K562 (cell line): ENCODE measurements around the gene SMIM15. TPM values are rescaled to one million over a fixed set of nuclear protein-coding genes. Genes with fewer than 3 reads are reported as not detected.

Experiments used
- ATAC-seq: fragments of 200-7000 bp; cut with Tn5 transposase; 3 replicates; pipeline ENCODE4 v1.9.1; 2020; ENCODE audit warnings: moderate library complexity
- BruUV-seq: library from RNA; stranded (reverse); fragments of 400-500 nt; replicated peaks from 2 replicates; lab custom pipeline; 2021; lab: Mats Ljungman, UMichigan
- CTCF ChIA-PET: fragments of 300-600 bp; formaldehyde crosslinking; extraction: SDS; loops from one replicate; lab custom pipeline; 2021; ENCODE audit warnings: low intra/inter-chr PET ratio; lab: Yijun Ruan, JAX
- POLR2A ChIA-PET: fragments of 300-600, 350-650 bp; sonication (Branson Sonifier 250); formaldehyde crosslinking; extraction: SDS; loops from one replicate; lab custom pipeline; 2021; ENCODE audit warnings: antibody characterized with exemption, inconsistent platforms; lab: Yijun Ruan, JAX
- DNase-seq, 4 experiments: peaks; one replicate each; pipeline versions ENCODE4 v3.0.0 to v3.0.0-alpha.2; 2011 to 2018; ENCODE audit warnings: low spot score in 3 of 4, mixed read lengths in 3 of 4; ENCODE audit errors: extremely low read depth in 1 of 4
- FAIRE-seq: peaks from 2 replicates; lab custom pipeline; 2011; peaks lifted over from hg19 to GRCh38; lab: Jason Lieb, UNC
- H2AFZ ChIP-seq: 2 replicates; pipeline ENCODE4 v1.6.0; 2011; ENCODE audit warnings: low read depth, low read length, control low read depth, inconsistent platforms
- H3K27ac ChIP-seq: fragments of 200-600 bp; 3 replicates; pipeline ENCODE4 v1.8.0; 2011; ENCODE audit warnings: low read depth, mild to moderate bottlenecking, control low read depth, inconsistent platforms, low read length, moderate library complexity, mixed read lengths; ENCODE audit errors: extremely low read depth
- H3K27me3 ChIP-seq, 2 experiments: fragments of 300-600 bp in 1 of 2; 2 replicates in 1 of 2; 3 replicates in 1 of 2; pipeline versions ENCODE4 v1.6.0 to v1.8.0; 2011; ENCODE audit warnings: inconsistent platforms in 2 of 2, low read length in 2 of 2, mild to moderate bottlenecking in 1 of 2, mixed read lengths in 1 of 2, moderate library complexity in 1 of 2; ENCODE audit not compliant: control insufficient read depth in 2 of 2, insufficient read depth in 2 of 2
- H3K36me3 ChIP-seq: fragments of 300-600 bp; 3 replicates; pipeline ENCODE4 v1.8.0; 2011; ENCODE audit warnings: mild to moderate bottlenecking, low read length, inconsistent platforms; ENCODE audit not compliant: control insufficient read depth, insufficient read depth
- H3K4me1 ChIP-seq, 2 experiments: fragments of 200-600 bp in 1 of 2; replicated peaks in 1 of 2; 2 replicates in 1 of 2; 3 replicates in 1 of 2; pipeline versions ENCODE4 v1.5.1 to v1.8.0; 2011; ENCODE audit warnings: inconsistent platforms in 2 of 2, low read length in 2 of 2, mild to moderate bottlenecking in 1 of 2, mixed read lengths in 1 of 2, moderate library complexity in 1 of 2; ENCODE audit not compliant: control insufficient read depth in 2 of 2, insufficient read depth in 2 of 2
- H3K4me2 ChIP-seq: 2 replicates; pipeline ENCODE4 v1.6.1; 2011; ENCODE audit warnings: low read length, control low read depth, inconsistent platforms, mixed read lengths; ENCODE audit not compliant: insufficient read depth
- H3K4me3 ChIP-seq: fragments of 200-600 bp; sonication (generic), shearing (Covaris generic); 2 replicates; pipeline ENCODE4 v1.5.1; 2016; ENCODE audit warnings: control low read depth, inconsistent platforms
- H3K79me2 ChIP-seq: fragments of 200-600 bp; 3 replicates; pipeline ENCODE4 v1.8.0; 2011; ENCODE audit warnings: low read length, inconsistent platforms; ENCODE audit not compliant: control insufficient read depth, insufficient read depth
- H3K9ac ChIP-seq, 2 experiments: 2 replicates each; pipeline versions ENCODE4 v1.6.0 to v1.6.1; 2011; ENCODE audit warnings: low read depth in 2 of 2, low read length in 2 of 2, control low read depth in 1 of 2, inconsistent platforms in 1 of 2, mild to moderate bottlenecking in 1 of 2, mixed read lengths in 1 of 2; ENCODE audit not compliant: insufficient read depth in 1 of 2
- H3K9me1 ChIP-seq: one replicate; pipeline ENCODE4 v1.6.0; 2011; ENCODE audit warnings: inconsistent platforms, mild to moderate bottlenecking, low read length, moderate library complexity; ENCODE audit not compliant: control insufficient read depth, insufficient read depth
- H3K9me3 ChIP-seq: replicated peaks from 2 replicates; pipeline ENCODE4 v1.5.1; 2011; ENCODE audit warnings: low read depth, low read length, inconsistent platforms; ENCODE audit not compliant: control insufficient read depth, insufficient read depth
- H4K20me1 ChIP-seq: replicated peaks from 2 replicates; pipeline ENCODE4 v1.6.1; 2011; ENCODE audit warnings: low read length, inconsistent platforms, mixed read lengths; ENCODE audit not compliant: control insufficient read depth, insufficient read depth
- CBX2 ChIP-seq: fragments of 200-600 bp; sonication (generic); IDR thresholded peaks from one replicate; pipeline ENCODE4 v1.6.1; 2012; ENCODE audit warnings: mild to moderate bottlenecking, low read length, inconsistent platforms; ENCODE audit not compliant: insufficient read depth, poor library complexity, severe bottlenecking
- REST ChIP-seq, 2 experiments: fragments of 450-650 bp; formaldehyde crosslinking in 1 of 2; IDR thresholded peaks; 2 replicates each; pipeline versions ENCODE4 v1.4.0 to v1.6.1; 2014 to 2020; ENCODE audit warnings: mild to moderate bottlenecking in 2 of 2, borderline replicate concordance in 1 of 2, low read depth in 1 of 2
- SNAPC5 ChIP-seq: fragments of 250-450 bp; sonication (Bioruptor Pico); IDR thresholded peaks from 2 replicates; pipeline ENCODE4 v1.8.0; 2021; ENCODE audit warnings: moderate library complexity, mild to moderate bottlenecking, inconsistent platforms
- ZBTB12 ChIP-seq: fragments of 250-450 bp; sonication (Bioruptor Pico); IDR thresholded peaks from 2 replicates; pipeline ENCODE4 v1.4.0; 2020
- ZNF146 ChIP-seq: IDR thresholded peaks from one replicate; pipeline ENCODE4 v1.6.1; 2018; ENCODE audit warnings: missing compliant biosample characterization; ENCODE audit not compliant: unreplicated experiment
- ZNF232 ChIP-seq: sonication (generic); formaldehyde crosslinking; IDR thresholded peaks from 2 replicates; pipeline ENCODE4 v1.8.0; 2022; ENCODE audit warnings: mild to moderate bottlenecking, missing genetic modification reagents
- ZNF668 ChIP-seq: fragments of 250-450 bp; sonication (Bioruptor Pico); IDR thresholded peaks from 2 replicates; pipeline ENCODE4 v1.8.0; 2022; ENCODE audit warnings: mild to moderate bottlenecking, inconsistent platforms
- WGBS: fragments of 100-300 bp; shearing (Covaris generic); methylation state at CpG from one replicate; pipeline ENCODE4 v1.1.6; 2016; ENCODE audit warnings: low coverage, mixed read lengths; ENCODE audit not compliant: insufficient coverage; ENCODE audit errors: missing lambda C conversion rate; 5-methylcytosine and 5-hydroxymethylcytosine counted together
- in situ Hi-C: fragments of 300-500 bp; cut with MboI; formaldehyde crosslinking; loops from 4 replicates; pipeline ENCODE4 v1.15.0; 2018; ENCODE audit warnings: inconsistent platforms, mixed read lengths
- intact Hi-C: fragments of 100-400 bp; cut with micrococcal nuclease; formaldehyde crosslinking; loops from 2 replicates; pipeline ENCODE4 v1.14.2; 2022
- polyA plus RNA-seq, 8 experiments: library from polyadenylated mRNA; depleted of rRNA in 4 of 8; stranded (reverse) in 5 of 8; unstranded in 3 of 8; fragments of >200 nt; fragmentation: Nextera tagmentation in 2 of 8; fragmentation: Illumina TruSeq in 1 of 8; extraction: Ambion mirVana in 2 of 8; extraction: Trizol in 1 of 8; gene quantifications; 2 replicates each; pipeline versions ENCODE4 v1.2.1 to v1.2.3, GENCODE V29; 2011 to 2014; ENCODE audit warnings: inconsistent platforms in 1 of 8, missing spikeins in 1 of 8
- total RNA-seq, 7 experiments: library from RNA; depleted of rRNA in 6 of 7; stranded (reverse); fragments of >200 nt in 6 of 7; fragmentation: Illumina TruSeq in 2 of 7; extraction: Trizol in 2 of 7; gene quantifications; 2 replicates each; pipeline versions ENCODE4 v1.2.1 to v1.2.3, GENCODE V29; 2011 to 2021; ENCODE audit warnings: low replicate concordance in 1 of 7

SMIM15 gene
- total and polyA plus RNA-seq, 9 of the 15 experiments (the other 6 are each of a cell fraction or from before 2014, with no cell fraction given) = 16.6 to 124 (median 82.0) TPM

- Histone ChIP-seq H3K9me1 (no peaks in the 10 kb centered on the region), H3K9me3 (no peaks in the 10 kb centered on the region), H3K36me3 (no peaks in the 10 kb centered on the region), H3K9ac (no peak overlapping the region), H3K27ac (no peak overlapping the region), H4K20me1 (no peaks in the 10 kb centered on the region), H3K79me2 (no peaks in the 10 kb centered on the region), H3K4me1 (no peaks in the 10 kb centered on the region), H2AFZ (no peak overlapping the region), H3K27me3 (no peaks in the 10 kb centered on the region), H3K4me3 (no peak overlapping the region), H3K4me2 (no peak overlapping the region)
- ATAC-seq (no peak), FAIRE-seq (no peak), DNase-seq (no peak)
- no peak for TF ChIP-seq REST (IDR thresholded peaks at IDR 0.05; ENCODE audit: borderline replicate concordance)
- TF ChIP-seq REST (CRISPR knock-in tag; IDR thresholded peaks at IDR 0.05; ENCODE audit: low read depth) = no peak
- no peak for TF ChIP-seq ZNF668 (CRISPR knock-in tag)
- no peak for TF ChIP-seq CBX2
- TF ChIP-seq ZNF146 = peak; percentile 56
- TF ChIP-seq ZBTB12 (CRISPR knock-in tag) = no peak
- TF ChIP-seq SNAPC5 = no peak
- TF ChIP-seq ZNF232 (CRISPR knock-in tag) = peak; percentile 81
- 14% methylated on average over 1 of the region's 1 CpG for WGBS
- ChIA-PET CTCF (no interaction called here), POLR2A (no interaction called here)
- BruUV-seq = no TSS peak
- in situ Hi-C loops = no loop called here
- intact Hi-C loops = no loop called here
Observed at GRCh38 chr5:61183538-61183937, 21.3 kb upstream of the SMIM15 start.
